NT2/D1 (cell line): ENCODE results near the gene LPCAT2.

Experiments
- SUZ12 ChIP-seq: IDR thresholded peaks from 2 replicates; pipeline ENCODE4 v1.6.1; 2011; ENCODE audit not compliant: insufficient read length, insufficient read depth; ENCODE audit errors: extremely low read depth
- YY1 ChIP-seq: IDR thresholded peaks from 2 replicates; pipeline ENCODE4 v1.6.1; 2011; ENCODE audit not compliant: insufficient read length, insufficient read depth
- ZNF274 ChIP-seq: IDR thresholded peaks from 2 replicates; pipeline ENCODE4 v1.6.1; 2011; ENCODE audit warnings: mild to moderate bottlenecking, low read depth, low read length

DNA sequence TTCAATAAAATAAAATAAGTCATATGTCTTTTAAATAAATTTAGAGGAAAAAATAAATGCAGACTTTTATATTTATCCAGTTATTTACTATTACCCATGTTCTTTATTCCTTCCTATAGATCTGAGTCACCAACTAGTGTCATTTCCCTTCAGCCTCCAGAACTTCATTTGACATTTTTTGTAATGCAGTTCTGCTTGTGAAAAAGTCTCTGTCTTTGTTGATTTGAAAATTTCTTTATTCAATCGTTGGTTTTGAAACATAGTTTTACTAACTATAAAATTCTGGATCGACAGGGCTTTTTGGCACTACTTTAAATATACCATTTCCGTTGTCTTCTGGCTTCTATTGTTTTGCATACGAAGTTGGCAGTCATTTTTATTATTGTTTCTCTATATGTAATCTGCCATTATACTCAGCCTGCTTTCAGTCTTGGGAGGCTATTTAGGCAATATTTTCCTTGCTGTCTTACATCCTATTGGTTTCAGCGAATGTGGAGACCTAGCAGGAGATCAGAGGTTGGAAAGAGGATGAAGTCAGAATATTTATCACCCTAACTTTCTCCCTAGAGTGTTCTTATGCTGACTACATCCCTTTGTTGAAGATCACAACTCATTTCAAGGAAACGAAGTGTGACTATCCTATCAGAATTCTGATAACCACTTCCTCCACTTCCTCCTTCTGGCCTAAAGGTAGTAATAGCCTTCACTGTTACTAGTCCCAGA lies 104.9 kb downstream of the LPCAT2 start:
- TF ChIP-seq ZNF274 (no peak), YY1 (no peak), SUZ12 (no peak)
